Astrocyte (in vitro differentiated cells and primary cell): ENCODE results near the gene SEMA3B. TPM values are rescaled to one million over a fixed set of nuclear protein-coding genes. Genes with fewer than 3 reads are reported as not detected.

Experiments used
- microRNA-seq: library from miRNA; unstranded; fragments of <30 nt; microRNA quantifications from one replicate; pipeline ENCODE4 v1.2.0, GENCODE V29; 2020
- total RNA-seq: library from RNA; stranded (reverse); gene quantifications from 2 replicates; pipeline ENCODE4 v1.2.1, GENCODE V29; 2021

Gene SEMA3B
- total RNA-seq, 1 donor from 2014 or later = 5.9 TPM

Small RNA genes lying within 50 kb of the gene (microRNA-seq; reads per million reads assigned to microRNA genes)
- gene MIR5787 = not detected

Other genes with a start within 250 kb of the SEMA3B start
- 124 and 127 TPM in 2 replicates for gene RBM5, start 180.2 kb upstream of the SEMA3B start, total RNA-seq
- gene SEMA3F, start 113.8 kb upstream of the SEMA3B start, total RNA-seq = 5.1 and 6.6 TPM in 2 replicates
- not detected in 2 replicates for gene GNAT1, start 77.5 kb upstream of the SEMA3B start, total RNA-seq
- gene SLC38A3, start 63.9 kb upstream of the SEMA3B start, total RNA-seq = 0.68 and 1.9 TPM in 2 replicates
- gene GNAI2, start 32.9 kb upstream of the SEMA3B start, total RNA-seq = 380 and 381 TPM in 2 replicates
- 0.30 TPM in 1 of 2 replicates, not detected in the other for gene LSMEM2, start 9.9 kb downstream of the SEMA3B start, total RNA-seq
- gene IFRD2, start 23.3 kb downstream of the SEMA3B start, total RNA-seq = 59.2 and 66.8 TPM in 2 replicates
- gene HYAL3, start 30.3 kb downstream of the SEMA3B start, total RNA-seq = 6.3 and 6.9 TPM in 2 replicates
- 6.3 and 7.0 TPM in 2 replicates for gene NAA80, start 30.3 kb downstream of the SEMA3B start, total RNA-seq
- gene HYAL1, start 34.4 kb downstream of the SEMA3B start, total RNA-seq = 0.27 and 0.46 TPM in 2 replicates
- 42.9 and 45.8 TPM in 2 replicates for gene HYAL2, start 53.6 kb downstream of the SEMA3B start, total RNA-seq
- gene TUSC2, start 59.1 kb downstream of the SEMA3B start, total RNA-seq = 39.5 and 41.4 TPM in 2 replicates
- 19.5 and 26.5 TPM in 2 replicates for gene RASSF1, start 71.7 kb downstream of the SEMA3B start, total RNA-seq
- gene ZMYND10, start 76.6 kb downstream of the SEMA3B start, total RNA-seq = 0.39 and 0.55 TPM in 2 replicates
- gene NPRL2, start 81.6 kb downstream of the SEMA3B start, total RNA-seq = 15.7 and 20.3 TPM in 2 replicates
- 18.9 and 19.4 TPM in 2 replicates for gene CYB561D2, start 81.7 kb downstream of the SEMA3B start, total RNA-seq
- 48.7 and 49.8 TPM in 2 replicates for gene TMEM115, start 90.4 kb downstream of the SEMA3B start, total RNA-seq
- 0.31 and 1.00 TPM in 2 replicates for gene CACNA2D2, start 234.5 kb downstream of the SEMA3B start, total RNA-seq